Left lung (tissue), 14 donors: ENCODE results near the gene SLC17A2. TPM values are rescaled to one million over a fixed set of nuclear protein-coding genes. Genes with fewer than 3 reads are reported as not detected.

Source experiments
- ATAC-seq: fragments of 200-7000 bp; cut with Tn5 transposase; one replicate; pipeline ENCODE4 v1.9.1; 2020; ENCODE audit warnings: moderate library complexity
- DNase-seq, 4 donors: peaks; one replicate each; pipeline ENCODE4 v3.0.0-alpha.2; 2013 to 2020
- H3K27ac ChIP-seq, 2 donors: fragments of 200-600 bp; sonication (generic) in 1 of 2; one replicate each; pipeline versions ENCODE4 v1.5.0 to v1.8.0; 2020 to 2021
- H3K27me3 ChIP-seq, 2 donors: fragments of 200-600 bp; sonication (generic) in 1 of 2; one replicate each; pipeline versions ENCODE4 v1.5.0 to v1.8.0; 2020 to 2021
- H3K36me3 ChIP-seq, 2 donors: fragments of 200-600 bp; sonication (generic) in 1 of 2; one replicate each; pipeline versions ENCODE4 v1.5.0 to v1.8.0; 2020 to 2021
- H3K4me1 ChIP-seq, 2 donors: fragments of 200-600 bp; one replicate each; pipeline ENCODE4 v1.8.0; 2021
- H3K4me3 ChIP-seq, 2 donors: fragments of 200-600 bp; sonication (generic) in 1 of 2; one replicate each; pipeline versions ENCODE4 v1.5.0 to v1.8.0; 2020 to 2021; ENCODE audit warnings: mild to moderate bottlenecking in 1 of 2
- H3K9me3 ChIP-seq, 2 donors: fragments of 200-600 bp; sonication (generic) in 1 of 2; one replicate each; pipeline versions ENCODE4 v1.5.0 to v1.8.0; 2020 to 2021
- intact Hi-C, 2 donors: fragments of 100-400 bp; cut with DNase I; formaldehyde crosslinking; loops; one replicate each; pipeline versions ENCODE4 v1.11.2 to v1.14.2; 2022
- long read RNA-seq, 12 donors: library from polyadenylated mRNA in 2 of 12; unstranded in 2 of 12; transcript quantifications; one replicate each; pipeline ENCODE4 v2.0.0 and lab custom pipeline, GENCODE V29; 2019 to 2026
- polyA plus RNA-seq, 6 donors: library from polyadenylated mRNA; unstranded; fragments of 120-200 nt; gene quantifications; one replicate each; pipeline ENCODE4 v1.2.1, GENCODE V29; 2013; ENCODE audit not compliant: insufficient read length in 6 of 6
- total RNA-seq, 2 donors: library from RNA; stranded (reverse); fragmentation: NEBNext Ultra II Directional; extraction: Animal tissue kit (Norgen Biotek cat#: 25700); gene quantifications; one replicate each; pipeline ENCODE4 v1.2.1, GENCODE V29; 2021
- TF ChIP-seq, protein P1 (sequence below), 2 donors: fragments of 200-600 bp; sonication (generic) in 1 of 2; IDR thresholded peaks; one replicate each; pipeline versions ENCODE4 v1.5.0 to v1.8.0; 2021; ENCODE audit warnings: antibody characterized with exemption in 2 of 2
- donor health status: DM: no; HTN: yes; CAD: no.
- donor health status: DM: no; HTN: no; CAD: no.

SLC17A2 gene, protein sequence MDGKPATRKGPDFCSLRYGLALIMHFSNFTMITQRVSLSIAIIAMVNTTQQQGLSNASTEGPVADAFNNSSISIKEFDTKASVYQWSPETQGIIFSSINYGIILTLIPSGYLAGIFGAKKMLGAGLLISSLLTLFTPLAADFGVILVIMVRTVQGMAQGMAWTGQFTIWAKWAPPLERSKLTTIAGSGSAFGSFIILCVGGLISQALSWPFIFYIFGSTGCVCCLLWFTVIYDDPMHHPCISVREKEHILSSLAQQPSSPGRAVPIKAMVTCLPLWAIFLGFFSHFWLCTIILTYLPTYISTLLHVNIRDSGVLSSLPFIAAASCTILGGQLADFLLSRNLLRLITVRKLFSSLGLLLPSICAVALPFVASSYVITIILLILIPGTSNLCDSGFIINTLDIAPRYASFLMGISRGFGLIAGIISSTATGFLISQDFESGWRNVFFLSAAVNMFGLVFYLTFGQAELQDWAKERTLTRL
- total RNA-seq (not detected), polyA plus RNA-seq (not detected)
- long read RNA-seq, donor 1, result 0 reads
- long read RNA-seq, donor 2, partial matches to known transcripts, result 30 of 30 reads
- long read RNA-seq, donor 2, other reads (novel, unspliced or antisense), result 0 of 30 reads
- long read RNA-seq, donor 3, result 0 reads
- long read RNA-seq, donor 4, result 0 reads
- long read RNA-seq, donor 5, result 0 reads
- long read RNA-seq, donor 6, partial matches to known transcripts, result 31 of 31 reads
- long read RNA-seq, donor 6, other reads (novel, unspliced or antisense), result 0 of 31 reads
- long read RNA-seq, donor 7, partial matches to known transcripts, result 18 of 18 reads
- long read RNA-seq, donor 7, other reads (novel, unspliced or antisense), result 0 of 18 reads
- long read RNA-seq, donor 8, partial matches to known transcripts, result 15 of 15 reads
- long read RNA-seq, donor 8, other reads (novel, unspliced or antisense), result 0 of 15 reads
- long read RNA-seq, donor 9, result 0 reads
- long read RNA-seq, donor 10, result 0 reads
- long read RNA-seq, donor 11, result 0 reads
- long read RNA-seq, donor 12, result 0 reads

DNA sequence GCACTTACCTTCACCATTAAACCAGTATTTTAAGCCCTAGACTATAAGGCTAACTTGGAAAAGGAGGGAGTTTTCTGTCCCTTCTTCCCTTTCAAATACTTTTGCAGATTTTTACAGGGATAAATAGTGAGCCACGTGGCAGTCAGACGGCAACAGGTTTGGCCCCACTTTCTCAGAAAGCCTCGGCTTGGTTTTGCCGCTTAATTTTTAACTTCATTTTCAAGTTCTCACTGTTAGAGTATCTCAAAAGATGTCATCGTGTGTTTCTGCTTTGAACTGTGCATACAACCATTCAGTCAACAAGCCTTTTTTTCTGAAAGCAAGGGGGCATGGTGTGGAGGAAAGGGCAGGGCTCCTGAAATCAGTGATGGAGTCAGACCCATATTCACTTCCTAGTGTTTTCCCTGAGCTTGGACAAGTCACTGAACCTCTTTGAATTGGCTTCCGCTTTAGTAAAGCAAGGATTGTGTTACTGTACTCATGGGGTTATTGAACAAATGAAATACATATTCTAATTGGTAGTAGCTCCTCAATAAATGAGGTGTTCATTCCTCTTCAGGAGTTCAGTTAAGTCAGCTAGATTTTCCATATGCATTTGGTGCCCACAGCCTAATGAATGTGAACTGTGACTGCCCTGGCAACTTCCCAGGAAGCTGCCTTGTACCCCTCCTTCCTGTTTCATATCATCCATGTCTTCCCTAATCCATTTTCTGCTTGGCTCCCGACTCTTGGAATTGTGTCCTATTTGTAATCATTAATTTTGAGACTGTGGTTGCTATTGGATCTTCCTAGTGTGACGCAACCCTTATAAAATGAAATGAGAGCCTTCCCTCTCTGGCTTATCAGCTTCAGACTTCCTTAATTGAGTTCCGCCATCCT lies at the start of gene SLC17A2:
Gene SLC17A2, minus strand, starts transcription at position 160 of the 879 bp plus-strand sequence. CDS start 4,895 bp downstream, outside the sequence.
- ATAC-seq, result no peak
- Histone ChIP-seq H3K36me3 (no peaks in the 10 kb centered on the region), H3K27me3 (no peaks in the 10 kb centered on the region), H3K9me3 (no peaks in the 10 kb centered on the region), H3K27ac (no peak within 1 kb of the TSS), H3K4me1 (no peaks in the 10 kb centered on the region), H3K4me3 (no peak within 1 kb of the TSS)
- intact Hi-C loops, result no loop called here
- TF ChIP-seq, protein P1, sequence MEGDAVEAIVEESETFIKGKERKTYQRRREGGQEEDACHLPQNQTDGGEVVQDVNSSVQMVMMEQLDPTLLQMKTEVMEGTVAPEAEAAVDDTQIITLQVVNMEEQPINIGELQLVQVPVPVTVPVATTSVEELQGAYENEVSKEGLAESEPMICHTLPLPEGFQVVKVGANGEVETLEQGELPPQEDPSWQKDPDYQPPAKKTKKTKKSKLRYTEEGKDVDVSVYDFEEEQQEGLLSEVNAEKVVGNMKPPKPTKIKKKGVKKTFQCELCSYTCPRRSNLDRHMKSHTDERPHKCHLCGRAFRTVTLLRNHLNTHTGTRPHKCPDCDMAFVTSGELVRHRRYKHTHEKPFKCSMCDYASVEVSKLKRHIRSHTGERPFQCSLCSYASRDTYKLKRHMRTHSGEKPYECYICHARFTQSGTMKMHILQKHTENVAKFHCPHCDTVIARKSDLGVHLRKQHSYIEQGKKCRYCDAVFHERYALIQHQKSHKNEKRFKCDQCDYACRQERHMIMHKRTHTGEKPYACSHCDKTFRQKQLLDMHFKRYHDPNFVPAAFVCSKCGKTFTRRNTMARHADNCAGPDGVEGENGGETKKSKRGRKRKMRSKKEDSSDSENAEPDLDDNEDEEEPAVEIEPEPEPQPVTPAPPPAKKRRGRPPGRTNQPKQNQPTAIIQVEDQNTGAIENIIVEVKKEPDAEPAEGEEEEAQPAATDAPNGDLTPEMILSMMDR (IDR thresholded peaks at IDR 0.05), result no peak
- no peak for DNase-seq

DNA sequence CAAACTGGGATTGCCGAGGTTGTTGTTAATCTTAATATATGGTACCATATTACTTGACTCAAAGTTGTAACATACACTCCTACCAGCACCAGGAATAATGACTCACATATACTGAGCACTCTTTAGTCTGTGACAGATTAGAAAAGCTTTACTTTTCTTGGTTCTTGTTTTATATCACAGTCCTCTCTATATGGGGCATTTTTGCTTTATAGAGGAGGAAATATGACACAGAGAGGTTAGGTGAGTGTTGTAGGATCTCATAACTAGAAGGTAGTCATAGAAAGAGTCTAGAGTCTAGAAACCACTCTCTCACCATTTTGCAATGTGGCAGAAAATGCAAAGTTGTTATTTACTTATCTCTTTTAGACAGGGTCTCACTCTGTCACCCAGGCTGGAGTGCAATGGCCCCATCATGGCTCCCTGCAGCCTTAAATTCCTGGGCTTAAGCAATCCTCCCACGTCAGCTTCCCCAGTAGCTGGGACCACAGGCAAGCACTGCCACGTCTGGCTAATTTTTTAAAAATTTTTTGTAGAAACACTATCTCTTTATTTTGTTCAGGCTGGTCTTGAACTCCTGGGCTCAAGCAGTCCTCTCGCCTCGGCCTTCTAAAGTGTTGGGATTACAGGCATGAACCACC lies 45.6 kb upstream of the SLC17A2 start:
- Histone ChIP-seq H3K36me3 (peaks cover 0 to 97% of the 10 kb centered on the region in 2 donors), H3K27me3 (no peaks in the 10 kb centered on the region), H3K9me3 (no peaks in the 10 kb centered on the region), H3K27ac (no peak overlapping the region), H3K4me3 (no peak overlapping the region), H3K4me1 (peaks cover 9% of the 10 kb centered on the region in 2 donors)
- TF ChIP-seq, protein P1 (IDR thresholded peaks at IDR 0.05), result no peak
- ATAC-seq (no peak), DNase-seq (no peak)
- intact Hi-C loops, result no loop called here

DNA sequence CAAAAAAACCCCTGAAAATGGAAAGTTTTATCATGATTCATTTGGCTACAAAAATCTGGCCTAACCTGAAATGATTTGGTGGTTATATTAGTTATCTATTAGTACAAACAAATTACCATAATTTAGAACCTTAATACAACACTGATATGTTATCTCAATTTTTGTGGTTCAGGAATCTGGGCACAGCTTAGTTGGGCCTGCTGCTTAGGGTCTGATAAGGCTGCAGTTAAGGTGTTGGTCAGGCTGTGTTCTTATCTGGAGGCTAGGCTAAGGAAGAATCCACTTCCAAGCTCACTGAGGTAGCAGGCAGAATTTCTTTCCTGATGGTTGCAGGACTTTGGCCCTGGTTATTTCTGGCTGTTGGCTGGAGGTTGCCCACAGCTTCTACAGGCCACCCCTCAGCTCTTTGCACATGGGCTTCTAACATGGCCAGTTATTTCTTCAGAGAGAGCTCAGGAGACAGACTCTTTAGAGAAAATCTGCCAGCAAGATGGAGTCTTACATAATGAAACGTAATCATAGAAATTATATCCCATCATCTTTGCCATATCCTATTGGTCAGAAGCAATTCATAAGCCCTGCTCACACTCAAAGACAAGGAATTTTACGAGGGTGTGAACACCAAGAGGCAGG lies 43.5 kb upstream of the SLC17A2 start:
- Histone ChIP-seq H3K4me1 (peaks cover 21 to 25% of the 10 kb centered on the region in 2 donors), H3K27ac (no peak overlapping the region), H3K36me3 (peaks cover 0 to 100% of the 10 kb centered on the region in 2 donors), H3K4me3 (no peak overlapping the region), H3K9me3 (no peaks in the 10 kb centered on the region), H3K27me3 (no peaks in the 10 kb centered on the region)
- ATAC-seq (no peak), DNase-seq (no peak)
- intact Hi-C loops, result no loop called here
- TF ChIP-seq, protein P1 (IDR thresholded peaks at IDR 0.05), result no peak

DNA sequence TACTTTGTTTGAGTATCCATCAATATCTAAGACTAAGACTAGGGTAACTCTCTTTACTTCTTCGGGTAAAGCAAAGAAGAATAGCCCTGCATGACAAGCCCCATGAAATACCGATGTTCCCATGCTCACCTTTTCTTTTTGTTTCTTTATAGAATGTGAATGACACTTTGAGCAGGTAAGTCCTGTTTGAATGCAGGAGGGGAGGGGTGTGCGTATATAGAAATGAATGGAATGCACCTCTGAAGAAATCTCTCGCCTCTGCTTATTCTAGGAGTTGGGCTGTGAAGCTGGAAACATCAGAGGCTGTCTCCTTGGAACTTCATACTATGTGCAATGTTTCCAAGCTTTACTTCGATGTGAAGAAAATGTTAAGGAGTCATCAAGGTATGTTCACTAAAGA lies 42.4 kb upstream of the SLC17A2 start:
- TF ChIP-seq, protein P1 (IDR thresholded peaks at IDR 0.05), result no peak
- Histone ChIP-seq H3K4me3 (no peak overlapping the region), H3K27ac (no peak overlapping the region), H3K27me3 (no peaks in the 10 kb centered on the region), H3K36me3 (peaks cover 0 to 100% of the 10 kb centered on the region in 2 donors), H3K9me3 (no peaks in the 10 kb centered on the region), H3K4me1 (peaks cover 24 to 37% of the 10 kb centered on the region in 2 donors)
- ATAC-seq (no peak), DNase-seq (no peak)
- intact Hi-C loops, result no loop called here
